ENCODE results near the gene GGA2.
"Not testable (repeated sequence)": the region's sequence is repeated elsewhere in the genome, so short reads cannot be mapped to it uniquely, and the experiment has no call there.

The GGA2 gene

DNA sequence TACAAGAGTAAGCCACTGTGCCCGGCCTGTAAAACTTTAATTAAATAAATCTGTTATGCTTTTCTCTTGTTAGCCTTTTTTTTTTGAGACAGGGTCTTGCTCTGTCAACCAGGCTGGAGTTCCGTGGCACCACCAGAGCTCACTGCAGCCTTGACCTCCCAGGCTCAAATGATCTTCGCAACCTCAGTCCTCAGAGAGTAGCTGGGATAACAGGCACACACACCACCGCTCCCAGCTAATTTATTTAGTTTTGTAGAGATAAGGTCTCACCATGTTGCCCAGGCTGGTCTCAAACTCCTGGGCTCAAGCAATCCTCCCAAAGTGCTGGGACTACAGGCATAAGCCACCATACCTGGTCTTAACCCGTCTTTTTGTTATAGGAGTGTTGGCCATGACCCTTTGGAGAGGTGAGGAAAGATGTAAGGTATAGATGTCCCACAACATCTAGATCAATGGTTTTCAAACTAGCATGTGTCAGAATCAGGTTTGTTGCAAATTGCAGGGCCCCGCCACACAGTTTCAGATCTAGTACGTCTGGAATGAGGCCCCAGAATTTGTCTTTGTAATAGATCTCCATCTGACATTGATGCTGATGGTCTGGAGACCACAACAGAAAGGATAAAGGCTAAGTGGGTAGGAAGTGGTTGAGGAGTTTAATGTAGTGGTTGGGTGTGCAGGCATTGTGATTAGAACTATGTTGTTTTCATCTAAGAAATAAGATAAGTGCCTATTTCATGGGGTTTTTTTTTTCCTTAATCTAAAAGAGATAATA, 4.3 kb upstream of the GGA2 start:
- DNase-seq: no peak
- Histone ChIP-seq H3K4me1 (ENCODE audit: control insufficient read depth, insufficient read depth, low read length, poor library complexity, severe bottlenecking) (peaks cover 14% of the 10 kb centered on the region), H3K27ac (ENCODE audit: insufficient read depth, low read length, poor library complexity, severe bottlenecking) (no peak overlapping the region)

DNA sequence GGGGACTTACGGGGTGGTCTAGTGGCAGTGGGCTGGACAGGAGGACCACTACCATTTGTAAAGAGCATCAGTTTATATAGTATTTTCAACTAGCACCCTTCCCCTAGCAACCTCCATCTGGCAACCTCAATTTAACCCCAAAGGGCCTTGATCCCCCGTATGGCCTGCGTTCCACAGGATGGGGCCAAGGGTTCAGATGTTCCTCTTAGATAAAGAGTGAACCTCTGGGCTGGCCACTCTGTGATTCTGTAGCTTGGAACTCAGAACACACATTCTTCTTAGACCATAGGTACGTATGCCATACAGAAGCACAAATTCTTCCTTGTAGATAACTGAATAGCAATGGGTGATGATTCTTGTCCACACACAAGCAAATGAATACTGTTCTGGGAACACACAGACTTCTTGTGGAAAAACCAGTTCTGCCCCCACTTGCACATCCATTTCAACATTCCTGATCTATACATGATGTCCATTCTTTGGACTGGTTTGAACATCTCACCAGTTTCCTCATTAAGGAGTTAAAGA, 1.9 kb upstream of the GGA2 start:
- no peaks in the 10 kb centered on the region for H3K9me3 ChIP-seq (ENCODE audit: control insufficient read depth, low read length)
- H3K27me3 ChIP-seq (replicated peaks; ENCODE audit: control insufficient read depth, insufficient read depth, low read length, poor library complexity, severe bottlenecking): no peaks in the 10 kb centered on the region
- no peak overlapping the region for H3K4me3 ChIP-seq (ENCODE audit: insufficient read depth, low read depth, low read length, poor library complexity, severe bottlenecking)
- H3K27ac ChIP-seq (ENCODE audit: insufficient read depth, low read length, poor library complexity, severe bottlenecking): no peak overlapping the region
- H3K4me1 ChIP-seq (ENCODE audit: control insufficient read depth, insufficient read depth, low read length, poor library complexity, severe bottlenecking): peaks cover 29% of the 10 kb centered on the region
- no peak for DNase-seq
- no peaks in the 10 kb centered on the region for H3K36me3 ChIP-seq (ENCODE audit: control insufficient read depth, insufficient read depth, low read length)

More for the DNA sequence above, 4.3 kb upstream of the GGA2 start:
- no peaks in the 10 kb centered on the region for H3K27me3 ChIP-seq (replicated peaks; ENCODE audit: control insufficient read depth, insufficient read depth, low read length, poor library complexity, severe bottlenecking)
- H3K36me3 ChIP-seq (ENCODE audit: control insufficient read depth, insufficient read depth, low read length): no peaks in the 10 kb centered on the region
- H3K4me3 ChIP-seq (ENCODE audit: insufficient read depth, low read depth, low read length, poor library complexity, severe bottlenecking): no peak overlapping the region
- H3K9me3 ChIP-seq (ENCODE audit: control insufficient read depth, low read length): no peaks in the 10 kb centered on the region

DNA sequence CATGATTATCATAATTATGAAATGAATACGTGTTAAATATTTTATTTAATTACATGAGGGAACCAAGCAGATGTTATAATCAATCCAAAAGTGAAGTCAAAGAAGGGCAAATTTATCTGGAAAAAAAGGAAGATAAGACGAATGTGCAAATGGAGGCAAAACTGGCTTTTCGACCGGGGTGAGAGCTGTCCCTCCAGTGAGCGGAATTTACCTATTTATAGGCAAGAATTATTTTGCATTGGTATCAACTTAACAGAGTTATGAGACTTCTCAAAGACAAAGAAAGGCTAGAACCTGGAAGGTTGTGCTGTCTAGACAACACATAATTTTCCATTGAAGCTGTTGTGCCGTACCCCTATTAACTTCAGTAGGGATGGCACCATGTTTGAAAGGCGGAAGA, 1.4 kb upstream of the GGA2 start:
- no peak overlapping the region for H3K27ac ChIP-seq (ENCODE audit: insufficient read depth, low read length, poor library complexity, severe bottlenecking)
- DNase-seq: no peak
- no peaks in the 10 kb centered on the region for H3K9me3 ChIP-seq (ENCODE audit: control insufficient read depth, low read length)
- H3K27me3 ChIP-seq (replicated peaks; ENCODE audit: control insufficient read depth, insufficient read depth, low read length, poor library complexity, severe bottlenecking): no peaks in the 10 kb centered on the region
- H3K36me3 ChIP-seq (ENCODE audit: control insufficient read depth, insufficient read depth, low read length): no peaks in the 10 kb centered on the region
- H3K4me1 ChIP-seq (ENCODE audit: control insufficient read depth, insufficient read depth, low read length, poor library complexity, severe bottlenecking): peaks cover 33% of the 10 kb centered on the region
- no peak overlapping the region for H3K4me3 ChIP-seq (ENCODE audit: insufficient read depth, low read depth, low read length, poor library complexity, severe bottlenecking)

DNA sequence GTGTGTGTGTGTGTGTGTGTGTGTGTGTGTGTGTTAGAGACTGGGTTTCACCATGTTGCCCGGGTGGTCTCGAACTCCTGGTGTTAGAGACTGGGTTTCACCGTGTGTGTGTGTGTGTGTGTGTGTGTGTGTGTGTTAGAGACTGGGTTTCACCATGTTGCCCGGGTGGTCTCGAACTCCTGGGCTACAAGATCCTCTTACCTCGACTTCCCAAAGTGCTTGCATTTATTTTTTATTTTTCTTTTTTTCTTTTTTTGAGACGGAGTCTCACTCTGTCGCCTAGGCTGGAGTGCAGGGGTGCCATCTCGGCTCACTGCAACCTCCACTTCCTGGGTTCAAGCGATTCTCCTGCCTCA, 599 bp upstream of the GGA2 start:
- DNase-seq; H3K36me3 ChIP-seq (ENCODE audit: control insufficient read depth, insufficient read depth, low read length); H3K9me3 ChIP-seq (ENCODE audit: control insufficient read depth, low read length); H3K27me3 ChIP-seq (replicated peaks; ENCODE audit: control insufficient read depth, insufficient read depth, low read length, poor library complexity, severe bottlenecking); H3K27ac ChIP-seq (ENCODE audit: insufficient read depth, low read length, poor library complexity, severe bottlenecking): not testable (repeated sequence)
- Histone ChIP-seq H3K4me3 (ENCODE audit: insufficient read depth, low read depth, low read length, poor library complexity, severe bottlenecking) (peak overlapping the region; percentile 65), H3K4me1 (ENCODE audit: control insufficient read depth, insufficient read depth, low read length, poor library complexity, severe bottlenecking) (peaks cover 41% of the 10 kb centered on the region)

DNA sequence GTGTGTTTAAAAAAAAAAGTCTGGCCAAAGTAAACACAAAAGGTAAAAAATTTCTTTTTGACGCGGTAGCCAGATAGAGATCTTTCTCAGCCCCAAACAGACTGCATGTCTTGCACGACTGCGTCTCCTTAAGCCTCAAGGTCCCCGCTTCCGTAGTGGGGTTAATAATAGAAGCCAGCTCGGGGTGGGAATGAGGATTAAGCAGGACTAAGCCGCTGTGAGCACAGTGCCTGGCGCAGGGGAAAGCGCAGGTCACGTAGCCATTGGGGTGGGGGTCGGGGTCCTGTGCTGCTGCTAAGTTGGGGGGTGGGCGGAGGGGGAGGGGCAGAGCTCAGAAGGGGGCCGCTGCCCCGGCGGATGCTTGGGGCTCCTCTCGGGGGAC, 521 bp downstream of the GGA2 start:
- peak; percentile 12 to 21 (median 16) for DNase-seq
- Histone ChIP-seq H3K36me3 (ENCODE audit: control insufficient read depth, insufficient read depth, low read length) (no peaks in the 10 kb centered on the region), H3K4me3 (ENCODE audit: insufficient read depth, low read depth, low read length, poor library complexity, severe bottlenecking) (peak overlapping the region; percentile 65), H3K9me3 (ENCODE audit: control insufficient read depth, low read length) (no peaks in the 10 kb centered on the region), H3K4me1 (ENCODE audit: control insufficient read depth, insufficient read depth, low read length, poor library complexity, severe bottlenecking) (peaks cover 44% of the 10 kb centered on the region), H3K27me3 (replicated peaks; ENCODE audit: control insufficient read depth, insufficient read depth, low read length, poor library complexity, severe bottlenecking) (no peaks in the 10 kb centered on the region), H3K27ac (ENCODE audit: insufficient read depth, low read length, poor library complexity, severe bottlenecking) (peak overlapping the region; percentile 66)

DNA sequence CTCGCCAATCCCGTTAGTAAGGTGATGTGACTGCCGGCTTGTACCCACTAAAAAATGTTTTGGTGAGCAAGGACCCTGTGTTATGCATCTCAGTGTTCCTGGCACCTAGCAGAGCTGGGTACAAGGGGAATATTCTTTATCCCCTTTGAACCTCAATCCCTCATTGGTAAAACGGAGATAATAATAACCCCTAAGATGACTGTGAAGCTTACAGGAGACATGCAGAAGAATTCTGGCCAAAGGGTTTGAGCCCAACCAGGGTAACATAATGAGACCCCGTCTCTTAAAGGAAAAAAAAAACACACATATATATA, 896 bp downstream of the GGA2 start:
- Histone ChIP-seq H3K27ac (ENCODE audit: insufficient read depth, low read length, poor library complexity, severe bottlenecking) (no peak overlapping the region), H3K9me3 (ENCODE audit: control insufficient read depth, low read length) (no peaks in the 10 kb centered on the region), H3K4me3 (ENCODE audit: insufficient read depth, low read depth, low read length, poor library complexity, severe bottlenecking) (peak overlapping the region; percentile 65), H3K27me3 (replicated peaks; ENCODE audit: control insufficient read depth, insufficient read depth, low read length, poor library complexity, severe bottlenecking) (no peaks in the 10 kb centered on the region), H3K36me3 (ENCODE audit: control insufficient read depth, insufficient read depth, low read length) (no peaks in the 10 kb centered on the region), H3K4me1 (ENCODE audit: control insufficient read depth, insufficient read depth, low read length, poor library complexity, severe bottlenecking) (peaks cover 46% of the 10 kb centered on the region)
- DNase-seq: no peak

DNA sequence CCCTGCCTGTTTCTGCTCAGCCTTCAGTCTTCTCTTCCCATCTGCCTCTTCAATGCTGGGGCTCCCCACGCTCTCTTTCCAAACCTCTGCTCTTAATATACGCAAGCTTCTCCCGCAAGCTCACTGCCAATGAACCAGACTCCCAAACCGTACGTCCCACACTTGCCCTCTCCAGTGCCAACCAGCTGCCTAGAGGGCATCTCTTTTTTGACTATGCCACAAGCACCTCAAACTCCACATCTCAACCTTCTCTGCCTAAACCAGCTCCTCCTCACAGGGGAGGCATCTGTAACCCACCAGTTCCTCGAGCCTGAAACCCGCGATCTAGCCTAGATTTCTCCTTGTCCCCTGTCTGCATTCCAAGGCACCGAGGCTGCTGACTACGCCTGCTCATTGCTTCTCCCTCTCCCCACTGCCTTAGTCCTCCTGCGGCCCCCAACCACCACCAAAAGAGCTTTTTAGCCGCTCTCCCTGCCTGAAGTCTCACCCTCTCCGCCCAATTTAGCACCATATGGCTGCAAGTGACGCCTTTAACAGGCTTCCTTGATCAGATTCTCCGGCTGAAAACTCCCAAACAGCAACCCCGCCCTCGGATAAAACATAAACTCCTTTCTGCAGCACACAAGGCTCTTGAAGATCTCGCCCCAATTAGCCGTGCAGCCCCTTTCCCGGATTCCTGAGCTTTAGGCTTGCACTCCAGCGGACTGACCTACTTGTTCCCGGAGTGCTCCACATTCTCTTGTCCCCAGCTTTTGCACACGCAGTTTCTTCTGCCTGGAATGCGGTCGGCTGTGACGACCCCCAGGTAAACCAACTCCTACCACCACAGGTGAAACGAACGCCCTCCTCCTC, 1.5 kb downstream of the GGA2 start:
- no peaks in the 10 kb centered on the region for H3K27me3 ChIP-seq (replicated peaks; ENCODE audit: control insufficient read depth, insufficient read depth, low read length, poor library complexity, severe bottlenecking)
- peaks cover 41% of the 10 kb centered on the region for H3K4me1 ChIP-seq (ENCODE audit: control insufficient read depth, insufficient read depth, low read length, poor library complexity, severe bottlenecking)
- no peak for DNase-seq
- no peaks in the 10 kb centered on the region for H3K9me3 ChIP-seq (ENCODE audit: control insufficient read depth, low read length)
- H3K4me3 ChIP-seq (ENCODE audit: insufficient read depth, low read depth, low read length, poor library complexity, severe bottlenecking): peak overlapping the region; percentile 65
- H3K36me3 ChIP-seq (ENCODE audit: control insufficient read depth, insufficient read depth, low read length): no peaks in the 10 kb centered on the region
- H3K27ac ChIP-seq (ENCODE audit: insufficient read depth, low read length, poor library complexity, severe bottlenecking): no peak overlapping the region

DNA sequence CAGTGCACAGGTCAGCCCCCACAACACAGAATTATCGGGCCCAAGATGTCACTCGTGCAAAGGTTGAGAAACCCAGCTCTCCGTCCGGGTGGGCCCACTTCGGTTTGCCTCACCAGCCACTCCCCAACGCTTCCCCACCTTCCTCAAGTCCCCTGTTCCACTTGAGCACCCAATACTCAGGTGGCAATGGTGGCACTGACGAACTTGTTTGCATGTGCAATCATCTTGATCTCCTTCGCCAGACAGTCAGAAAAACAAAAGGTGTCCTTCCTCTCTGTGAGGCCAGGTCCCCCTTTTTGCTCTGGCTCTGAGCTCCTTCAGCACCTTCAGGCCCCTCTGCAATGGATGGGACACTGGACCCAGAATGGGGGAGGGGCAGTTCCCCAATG, 3.7 kb downstream of the GGA2 start:
- no peak overlapping the region for H3K27ac ChIP-seq (ENCODE audit: insufficient read depth, low read length, poor library complexity, severe bottlenecking)

DNA sequence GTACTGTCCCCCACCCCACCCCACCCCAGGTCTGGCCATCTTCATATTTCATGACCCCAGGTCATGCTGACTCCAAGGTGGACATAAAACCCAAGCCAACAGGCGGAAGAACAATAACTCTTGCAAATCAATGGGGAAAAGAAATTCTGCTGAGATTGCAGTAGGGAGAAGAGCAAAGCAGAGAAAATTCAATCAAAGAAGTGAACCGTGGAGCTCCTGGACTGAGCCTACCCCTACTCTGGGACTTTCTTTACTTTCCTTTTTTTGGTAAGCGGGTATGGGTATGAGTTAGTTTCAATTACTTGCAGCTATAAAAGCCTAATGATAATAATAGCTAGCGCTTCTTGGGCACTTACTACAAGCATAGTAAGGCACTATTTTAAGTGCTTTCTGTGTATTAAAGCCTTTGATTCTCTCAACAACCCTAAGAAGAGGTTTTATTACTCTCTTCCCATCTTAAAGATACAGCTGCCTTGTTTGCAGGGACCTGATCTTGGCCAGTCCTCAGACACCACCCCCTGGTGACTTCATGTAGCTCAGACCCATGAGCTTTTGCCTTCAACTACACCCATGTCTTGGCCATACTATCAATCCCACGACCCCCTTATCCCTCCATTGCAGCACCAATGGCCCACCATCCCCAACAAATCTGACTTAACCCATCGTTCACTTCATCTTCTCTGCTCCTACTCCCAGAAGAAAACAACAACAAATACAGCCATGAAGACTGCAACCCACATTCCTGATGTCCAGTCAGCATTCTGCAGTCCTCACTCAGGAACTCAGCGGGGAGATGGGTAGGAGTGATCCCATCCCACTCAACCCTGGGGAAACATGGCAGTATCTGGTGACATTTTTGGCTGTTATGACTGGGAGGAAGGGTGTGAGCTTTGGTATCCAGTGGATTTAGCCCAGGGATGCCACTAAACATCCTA, 4.4 kb downstream of the GGA2 start:
- Histone ChIP-seq H3K9me3 (ENCODE audit: control insufficient read depth, low read length) (no peaks in the 10 kb centered on the region), H3K27me3 (replicated peaks; ENCODE audit: control insufficient read depth, insufficient read depth, low read length, poor library complexity, severe bottlenecking) (no peaks in the 10 kb centered on the region), H3K4me1 (ENCODE audit: control insufficient read depth, insufficient read depth, low read length, poor library complexity, severe bottlenecking) (peaks cover 41% of the 10 kb centered on the region), H3K4me3 (ENCODE audit: insufficient read depth, low read depth, low read length, poor library complexity, severe bottlenecking) (no peak overlapping the region), H3K36me3 (ENCODE audit: control insufficient read depth, insufficient read depth, low read length) (peaks cover 3% of the 10 kb centered on the region), H3K27ac (ENCODE audit: insufficient read depth, low read length, poor library complexity, severe bottlenecking) (no peak overlapping the region)
- DNase-seq: no peak

More for the DNA sequence above, 3.7 kb downstream of the GGA2 start:
- no peak overlapping the region for H3K4me3 ChIP-seq (ENCODE audit: insufficient read depth, low read depth, low read length, poor library complexity, severe bottlenecking)
- peaks cover 3% of the 10 kb centered on the region for H3K36me3 ChIP-seq (ENCODE audit: control insufficient read depth, insufficient read depth, low read length)
- DNase-seq: no peak
- H3K27me3 ChIP-seq (replicated peaks; ENCODE audit: control insufficient read depth, insufficient read depth, low read length, poor library complexity, severe bottlenecking): no peaks in the 10 kb centered on the region
- no peaks in the 10 kb centered on the region for H3K9me3 ChIP-seq (ENCODE audit: control insufficient read depth, low read length)
- H3K4me1 ChIP-seq (ENCODE audit: control insufficient read depth, insufficient read depth, low read length, poor library complexity, severe bottlenecking): peaks cover 41% of the 10 kb centered on the region

Data from effector memory CD4-positive, alpha-beta T cell (primary cell).